Activated naive CD4-positive, alpha-beta T cell treated with anti-CD3 and anti-CD28 coated beads, Interleukin-2, amount 50 U/mL, for 24 hours (primary cell): ENCODE data around the gene PIK3IP1.
"Not testable (repeated sequence)": the region's sequence is repeated elsewhere in the genome, so short reads cannot be mapped to it uniquely, and the experiment has no call there.

Source experiments
- H3K27ac Mint-ChIP-seq: one replicate; pipeline ENCODE4 v1.8.0; 2021; ENCODE audit warnings: mild to moderate bottlenecking, mixed read lengths
- H3K27me3 Mint-ChIP-seq: one replicate; pipeline ENCODE4 v1.8.0; 2021; ENCODE audit warnings: mixed read lengths
- H3K36me3 Mint-ChIP-seq: one replicate; pipeline ENCODE4 v1.8.0; 2021; ENCODE audit warnings: mixed read lengths
- H3K4me1 Mint-ChIP-seq: one replicate; pipeline ENCODE4 v1.8.0; 2021; ENCODE audit warnings: mixed read lengths
- H3K4me3 Mint-ChIP-seq: one replicate; pipeline ENCODE4 v1.8.0; 2021; ENCODE audit warnings: mild to moderate bottlenecking, mixed read lengths
- H3K9me3 Mint-ChIP-seq: one replicate; pipeline ENCODE4 v1.8.0; 2021; ENCODE audit warnings: mixed read lengths

PIK3IP1 gene

DNA sequence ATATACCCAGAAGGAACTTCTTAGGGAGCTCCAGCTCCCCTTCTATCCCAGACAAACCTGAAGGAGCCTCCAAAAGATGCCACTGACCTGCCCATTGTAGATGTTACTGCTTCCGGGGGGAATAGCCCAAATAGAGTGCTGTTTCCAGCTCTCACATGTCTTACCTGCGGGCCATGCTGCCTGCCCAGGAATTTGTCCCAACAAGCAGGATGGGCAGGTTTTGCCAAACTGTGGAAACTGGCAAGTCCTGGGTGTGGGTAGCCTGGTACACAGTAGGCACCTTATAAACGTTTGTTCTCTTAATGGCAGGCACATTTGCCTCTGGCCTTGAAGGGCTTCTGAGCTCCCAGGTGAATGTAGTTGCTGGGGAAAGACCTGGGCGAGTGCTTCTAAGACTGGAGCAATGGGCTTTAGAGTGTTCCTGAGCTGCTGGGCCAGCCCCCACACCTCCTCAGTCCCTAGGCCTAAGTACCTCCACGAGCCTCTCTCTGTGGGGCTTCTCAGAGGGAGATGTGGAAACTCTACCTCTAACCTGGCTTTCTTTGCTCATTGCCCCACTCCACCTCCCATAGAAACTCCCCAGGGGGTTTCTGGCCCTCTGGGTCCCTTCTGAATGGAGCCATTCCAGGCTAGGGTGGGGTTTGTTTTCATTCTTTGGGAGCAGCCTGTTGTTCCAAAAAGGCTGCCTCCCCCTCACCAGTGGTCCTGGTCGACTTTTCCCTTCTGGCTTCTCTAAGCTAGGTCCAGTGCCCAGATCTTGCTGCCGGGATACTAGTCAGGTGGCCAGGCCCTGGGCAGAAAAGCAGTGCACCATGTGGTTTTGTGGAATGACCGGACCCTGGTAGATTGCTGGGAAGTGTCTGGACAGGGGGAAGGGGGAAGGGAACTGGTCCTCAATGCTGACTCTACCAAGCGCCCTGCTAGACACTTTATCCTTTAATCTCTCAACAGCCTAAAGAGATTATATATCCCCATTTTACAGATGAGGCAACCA is 43.0 kb downstream of the PIK3IP1 start:
- H3K9me3 Mint-ChIP-seq, result no peaks in the 10 kb centered on the region
- no peak overlapping the region for H3K27ac Mint-ChIP-seq
- H3K4me3 Mint-ChIP-seq, result no peak overlapping the region

DNA sequence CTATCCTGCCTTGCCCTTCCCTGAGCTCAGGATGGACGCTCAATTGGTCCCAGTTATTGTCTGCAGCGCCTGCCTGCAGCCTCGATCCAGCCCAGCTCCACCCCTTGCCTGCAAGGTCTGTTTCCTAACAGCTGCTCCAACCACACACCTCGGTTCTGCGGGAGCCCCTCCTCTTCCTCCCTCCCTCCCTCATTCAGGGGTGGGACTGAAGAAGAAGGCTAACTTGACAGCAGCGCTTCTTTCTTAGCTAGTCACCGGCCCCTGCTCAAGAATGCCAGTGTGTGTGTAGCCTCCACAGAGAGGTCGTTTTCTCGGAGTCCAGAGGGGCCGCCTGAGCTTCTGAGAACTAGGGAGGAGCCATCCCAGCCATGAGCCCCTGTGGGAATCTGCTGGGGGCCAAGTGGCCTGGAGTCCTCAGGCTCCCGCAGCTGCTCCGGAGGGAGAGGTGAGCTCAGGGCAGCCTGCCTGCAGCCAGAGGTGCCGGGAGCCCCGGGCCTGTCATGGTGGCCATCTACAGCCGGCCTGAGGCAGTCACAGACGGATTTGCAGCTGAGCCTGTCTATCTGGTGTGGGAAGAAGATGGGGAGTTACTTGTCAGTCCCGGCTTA is 44.0 kb downstream of the PIK3IP1 start:
- Mint-ChIP-seq H3K4me1 (peaks cover 23% of the 10 kb centered on the region), H3K4me3 (peak overlapping the region; percentile 78), H3K27ac (no peak overlapping the region)

More for the DNA sequence above, 43.0 kb downstream of the PIK3IP1 start:
- Mint-ChIP-seq H3K27me3 (no peaks in the 10 kb centered on the region), H3K36me3 (no peaks in the 10 kb centered on the region), H3K4me1 (peaks cover 23% of the 10 kb centered on the region)

DNA sequence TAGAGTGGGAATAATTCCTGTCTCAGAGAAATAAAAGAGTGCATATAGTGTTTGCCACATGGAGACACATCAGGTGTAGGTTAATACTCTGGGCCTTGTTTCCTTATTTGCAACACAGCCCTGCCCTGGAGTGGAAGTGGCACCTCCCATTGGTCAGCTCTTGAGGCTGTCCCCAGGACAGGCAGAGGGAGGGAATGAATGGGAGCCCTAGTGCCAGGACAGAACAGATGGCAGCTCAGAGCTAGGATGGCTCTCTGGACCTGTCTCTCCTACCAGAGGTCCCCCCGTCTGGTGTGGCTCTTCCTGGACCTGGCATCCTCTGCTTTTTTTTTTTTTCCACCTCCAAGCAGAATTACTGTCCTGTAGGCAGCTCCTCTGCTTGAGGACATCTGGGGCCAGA is 44.6 kb downstream of the PIK3IP1 start:
- no peaks in the 10 kb centered on the region for H3K36me3 Mint-ChIP-seq
- H3K4me3 Mint-ChIP-seq, result peak overlapping the region; percentile 78
- H3K4me1 Mint-ChIP-seq, result peaks cover 23% of the 10 kb centered on the region
- H3K27me3 Mint-ChIP-seq, result no peaks in the 10 kb centered on the region
- no peak overlapping the region for H3K27ac Mint-ChIP-seq
- H3K9me3 Mint-ChIP-seq, result no peaks in the 10 kb centered on the region

More for the DNA sequence above, 44.0 kb downstream of the PIK3IP1 start:
- Mint-ChIP-seq H3K9me3 (no peaks in the 10 kb centered on the region), H3K27me3 (no peaks in the 10 kb centered on the region), H3K36me3 (no peaks in the 10 kb centered on the region)

DNA sequence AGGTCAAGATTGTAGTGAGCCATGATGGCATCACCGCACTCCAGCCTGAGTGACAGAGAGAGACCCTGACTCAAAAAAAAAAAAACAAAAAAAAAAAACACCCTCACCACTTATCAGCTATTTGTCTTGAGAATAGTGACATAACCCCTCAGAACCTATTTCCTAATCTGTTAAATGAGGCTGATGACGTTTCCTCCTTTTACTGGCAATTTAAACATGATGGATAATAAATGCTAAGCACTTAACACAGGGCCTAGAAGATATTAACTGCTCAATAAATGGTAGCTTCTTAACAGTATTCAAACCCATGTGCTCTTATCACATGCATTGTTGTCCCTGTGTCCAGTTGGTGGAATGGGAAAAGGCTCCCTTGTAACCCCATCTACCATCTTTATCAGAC is 45.6 kb downstream of the PIK3IP1 start:
- Mint-ChIP-seq H3K9me3 (no peaks in the 10 kb centered on the region), H3K27ac (no peak overlapping the region), H3K4me3 (no peak overlapping the region), H3K27me3 (no peaks in the 10 kb centered on the region), H3K4me1 (peaks cover 27% of the 10 kb centered on the region), H3K36me3 (no peaks in the 10 kb centered on the region)

DNA sequence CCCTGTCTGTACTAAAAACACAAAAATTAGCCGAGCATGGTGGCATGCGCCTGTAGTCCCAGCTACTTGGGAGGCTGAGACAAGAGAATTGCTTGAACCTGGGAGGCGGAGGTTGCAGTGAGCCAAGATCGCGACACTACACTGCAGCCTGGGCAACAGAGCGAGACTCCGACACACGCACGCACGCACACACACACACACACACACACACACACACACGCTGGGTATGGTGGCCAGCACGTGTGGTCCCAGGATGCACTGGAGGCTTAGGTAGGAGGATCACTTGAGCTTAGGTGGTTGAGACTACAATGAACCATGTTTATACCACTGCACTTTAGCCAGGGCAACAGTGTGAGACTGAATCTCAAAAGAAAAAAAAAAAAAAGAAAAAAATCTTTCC is 46.3 kb downstream of the PIK3IP1 start:
- not testable (repeated sequence) for H3K4me3 Mint-ChIP-seq, H3K27me3 Mint-ChIP-seq, H3K9me3 Mint-ChIP-seq, H3K36me3 Mint-ChIP-seq
- peak overlapping the region; percentile 30 for H3K27ac Mint-ChIP-seq
- H3K4me1 Mint-ChIP-seq, result peaks cover 30% of the 10 kb centered on the region

DNA sequence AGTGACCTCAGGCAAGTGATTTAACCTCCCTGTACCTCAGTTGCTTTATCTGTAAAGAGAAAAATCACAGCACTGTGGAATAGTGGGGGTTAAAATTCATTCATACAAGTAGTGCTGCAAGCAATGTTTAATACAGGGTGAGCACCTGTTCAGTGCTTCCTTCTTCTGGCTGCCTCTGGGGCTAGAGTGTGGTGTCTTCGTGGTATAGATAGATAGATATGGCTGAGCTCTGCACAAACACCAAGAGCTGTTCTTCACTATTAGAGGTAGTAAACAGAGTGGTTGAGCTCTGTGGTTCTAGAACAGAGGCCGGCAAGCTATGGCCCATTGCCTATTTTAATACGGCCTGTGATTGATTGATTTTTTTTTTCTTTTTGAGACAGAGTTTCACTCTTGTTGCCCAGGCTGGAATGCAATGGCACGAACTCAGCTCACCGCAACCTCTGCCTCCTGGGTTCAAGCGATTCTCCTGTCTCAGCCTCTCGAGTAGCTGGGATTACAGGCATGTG is 47.3 kb downstream of the PIK3IP1 start:
- Mint-ChIP-seq H3K27ac (no peak overlapping the region), H3K9me3 (no peaks in the 10 kb centered on the region), H3K36me3 (no peaks in the 10 kb centered on the region), H3K4me3 (no peak overlapping the region), H3K4me1 (peaks cover 30% of the 10 kb centered on the region), H3K27me3 (no peaks in the 10 kb centered on the region)

DNA sequence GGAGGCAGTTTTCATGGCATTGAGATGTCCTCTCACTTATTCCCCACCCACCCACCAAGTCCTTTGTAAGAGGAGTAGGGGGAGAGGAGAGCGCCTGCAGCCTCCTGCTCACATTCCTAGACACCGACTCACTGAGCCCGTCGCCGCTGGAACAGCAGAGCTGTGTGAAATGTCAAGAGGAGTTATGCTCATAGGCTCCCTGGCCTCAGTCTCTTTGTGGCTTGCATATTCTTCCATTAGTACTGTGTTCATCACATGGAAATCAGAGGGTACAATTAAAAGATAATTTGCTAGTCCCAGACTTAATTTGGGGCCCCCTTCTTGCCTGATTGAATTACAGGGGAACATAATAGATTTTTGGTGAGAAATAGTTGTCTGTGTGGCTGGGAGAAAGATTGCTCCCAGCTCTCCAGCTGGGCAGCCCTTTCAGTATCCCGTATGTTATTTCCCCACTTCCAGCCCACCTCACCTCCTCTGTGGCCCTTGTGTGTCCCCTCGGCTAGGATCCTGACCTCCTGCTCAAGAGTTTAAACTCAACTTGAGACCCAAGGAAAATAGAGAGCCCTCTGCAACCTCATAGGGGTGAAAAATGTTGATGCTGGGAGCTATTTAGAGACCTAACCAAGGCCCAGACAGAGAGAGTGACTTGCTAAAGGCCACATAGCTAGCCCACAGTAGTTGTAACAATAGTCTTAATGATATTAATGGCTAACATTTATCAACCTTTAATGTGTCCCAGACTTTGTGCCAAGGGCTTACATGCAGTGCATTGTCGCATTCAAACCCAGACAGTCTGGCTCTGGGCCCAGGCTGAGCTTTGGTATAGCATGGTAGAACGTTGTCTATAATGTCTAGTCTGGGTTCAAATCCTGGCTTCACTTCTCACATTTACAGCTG is 48.0 kb downstream of the PIK3IP1 start:
- Mint-ChIP-seq H3K27me3 (no peaks in the 10 kb centered on the region), H3K36me3 (no peaks in the 10 kb centered on the region), H3K9me3 (no peaks in the 10 kb centered on the region), H3K4me3 (no peak overlapping the region), H3K4me1 (peaks cover 30% of the 10 kb centered on the region), H3K27ac (no peak overlapping the region)

DNA sequence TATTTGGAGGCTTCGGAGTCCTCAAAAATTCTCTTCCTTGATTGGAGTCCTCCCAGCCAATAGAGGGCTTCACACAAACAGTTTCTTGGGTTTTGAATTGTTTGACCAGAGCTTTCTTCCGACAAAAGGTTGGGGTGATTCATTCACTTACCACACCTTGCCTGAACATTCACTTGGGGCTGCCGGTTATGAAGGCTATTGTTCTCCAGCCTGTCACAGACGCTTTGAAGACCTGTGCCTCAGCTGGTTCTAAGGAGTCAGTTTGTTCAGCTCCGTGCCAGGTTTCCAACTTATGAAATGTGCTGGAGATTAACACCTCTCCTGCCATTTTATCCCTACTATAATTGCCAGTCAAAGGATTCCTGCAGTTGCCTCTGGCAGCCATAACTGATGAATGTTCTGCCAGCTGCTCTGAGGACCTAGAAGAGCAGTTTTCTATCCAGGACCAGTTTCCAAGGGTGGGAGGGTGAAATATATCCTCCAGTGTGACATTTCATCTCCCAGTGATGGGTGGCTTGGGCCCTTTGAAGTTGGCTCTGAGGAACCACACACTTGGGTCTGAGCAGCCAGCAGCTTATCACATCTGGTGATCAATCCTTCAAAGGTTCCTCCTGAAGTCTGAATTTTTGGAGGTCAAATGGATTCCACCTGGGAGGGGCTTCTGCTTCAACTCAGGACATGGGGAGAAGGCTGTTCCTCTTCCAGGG is 48.8 kb downstream of the PIK3IP1 start:
- Mint-ChIP-seq H3K27ac (no peak overlapping the region), H3K4me1 (peaks cover 22% of the 10 kb centered on the region), H3K9me3 (no peaks in the 10 kb centered on the region), H3K4me3 (no peak overlapping the region), H3K27me3 (no peaks in the 10 kb centered on the region), H3K36me3 (no peaks in the 10 kb centered on the region)

DNA sequence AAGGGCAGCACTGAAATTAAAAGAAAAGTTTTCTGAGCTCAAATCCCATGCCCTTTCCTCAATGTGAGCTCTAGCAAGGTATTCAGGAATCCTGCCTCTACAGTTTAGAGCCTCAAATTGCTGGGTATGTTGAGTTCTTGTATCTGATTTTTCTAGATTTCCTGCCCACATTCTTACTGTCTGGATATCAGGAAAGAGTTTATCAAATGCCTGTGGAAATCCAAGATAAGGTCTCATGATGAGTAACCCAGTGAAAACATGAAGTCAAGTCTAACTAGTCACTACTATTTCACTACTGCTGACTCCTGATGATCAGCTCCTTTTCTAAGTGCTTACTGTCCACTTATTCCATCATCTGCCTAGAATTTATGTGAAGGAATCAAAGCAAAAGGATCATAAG is 50.4 kb downstream of the PIK3IP1 start:
- Mint-ChIP-seq H3K4me3 (no peak overlapping the region), H3K4me1 (peaks cover 10% of the 10 kb centered on the region), H3K9me3 (no peaks in the 10 kb centered on the region), H3K27ac (no peak overlapping the region), H3K27me3 (no peaks in the 10 kb centered on the region), H3K36me3 (no peaks in the 10 kb centered on the region)

DNA sequence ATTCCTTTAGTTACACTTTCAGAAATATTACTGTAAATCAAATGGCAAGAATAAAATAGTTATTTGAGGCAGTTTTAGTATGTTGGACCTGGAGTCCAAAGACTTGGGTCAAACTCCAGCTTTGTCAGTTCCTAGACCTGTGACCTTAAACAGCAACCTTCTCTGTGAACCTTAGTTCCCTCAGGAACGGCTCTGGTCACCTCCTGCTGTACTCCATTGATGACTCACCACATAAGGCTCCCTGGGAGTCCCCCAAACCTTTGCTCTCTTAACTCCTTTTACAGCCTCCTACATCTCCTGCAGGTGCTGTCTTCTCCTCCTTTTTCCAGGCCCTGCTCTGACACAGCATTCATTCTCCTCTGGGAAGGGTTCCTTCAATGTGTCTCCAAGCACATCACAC is 51.1 kb downstream of the PIK3IP1 start:
- no peaks in the 10 kb centered on the region for H3K36me3 Mint-ChIP-seq
- no peak overlapping the region for H3K27ac Mint-ChIP-seq
- H3K27me3 Mint-ChIP-seq, result no peaks in the 10 kb centered on the region
- no peaks in the 10 kb centered on the region for H3K9me3 Mint-ChIP-seq
- H3K4me1 Mint-ChIP-seq, result peaks cover 7% of the 10 kb centered on the region
- H3K4me3 Mint-ChIP-seq, result no peak overlapping the region

DNA sequence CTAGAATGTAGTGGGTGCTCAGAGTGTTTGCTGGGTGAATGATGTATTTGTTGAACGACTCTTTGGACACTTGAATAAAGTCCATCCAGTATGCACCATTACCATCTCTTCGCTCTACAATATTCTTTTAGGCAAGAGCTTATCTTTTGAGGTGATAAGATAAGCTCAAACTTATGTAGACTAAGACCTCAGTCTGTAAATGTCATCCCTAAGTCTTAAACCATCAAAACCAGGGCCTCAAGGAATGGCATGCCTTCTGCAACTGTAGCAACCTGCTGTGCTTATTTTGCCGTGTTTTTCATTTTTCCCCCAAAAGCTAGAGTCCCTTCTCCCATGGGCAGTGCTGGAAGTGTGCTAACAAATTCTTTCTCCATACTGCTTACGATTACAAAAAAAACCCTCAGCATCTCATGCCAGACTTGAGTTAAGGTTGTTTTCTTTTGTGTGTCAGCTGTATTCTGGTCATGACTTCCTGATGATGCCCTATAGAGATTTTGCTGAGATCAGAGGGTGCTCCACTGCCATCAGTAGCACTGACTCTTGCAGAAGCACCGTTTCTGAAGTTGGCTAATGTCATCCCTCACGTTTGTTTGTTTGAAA is 52.4 kb downstream of the PIK3IP1 start:
- H3K27ac Mint-ChIP-seq, result no peak overlapping the region
- H3K27me3 Mint-ChIP-seq, result no peaks in the 10 kb centered on the region
- H3K9me3 Mint-ChIP-seq, result no peaks in the 10 kb centered on the region
- no peaks in the 10 kb centered on the region for H3K36me3 Mint-ChIP-seq
- H3K4me1 Mint-ChIP-seq, result peaks cover 9% of the 10 kb centered on the region
- no peak overlapping the region for H3K4me3 Mint-ChIP-seq

DNA sequence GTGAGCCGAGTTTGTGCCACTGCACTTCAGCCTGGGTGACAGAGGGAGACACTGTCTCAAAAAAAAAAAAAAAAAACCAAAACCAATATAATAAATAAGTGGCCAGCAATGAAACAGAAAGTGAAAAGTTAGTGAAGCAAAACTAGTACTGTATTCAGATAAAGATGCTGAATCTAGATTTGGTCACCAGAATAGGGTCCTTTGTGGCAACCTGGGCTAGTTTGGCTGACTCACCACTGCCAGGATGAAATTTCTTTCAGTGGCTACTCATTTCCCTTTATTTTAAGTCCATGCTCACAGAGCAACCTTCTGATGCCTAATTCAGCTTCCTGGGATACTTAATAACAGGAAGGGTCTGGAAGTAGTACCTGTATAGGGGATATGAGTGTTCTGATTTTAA is 54.2 kb downstream of the PIK3IP1 start:
- Mint-ChIP-seq H3K27ac (no peak overlapping the region), H3K9me3 (no peaks in the 10 kb centered on the region), H3K4me1 (peaks cover 12% of the 10 kb centered on the region), H3K27me3 (no peaks in the 10 kb centered on the region), H3K4me3 (no peak overlapping the region), H3K36me3 (peaks cover 2% of the 10 kb centered on the region)

DNA sequence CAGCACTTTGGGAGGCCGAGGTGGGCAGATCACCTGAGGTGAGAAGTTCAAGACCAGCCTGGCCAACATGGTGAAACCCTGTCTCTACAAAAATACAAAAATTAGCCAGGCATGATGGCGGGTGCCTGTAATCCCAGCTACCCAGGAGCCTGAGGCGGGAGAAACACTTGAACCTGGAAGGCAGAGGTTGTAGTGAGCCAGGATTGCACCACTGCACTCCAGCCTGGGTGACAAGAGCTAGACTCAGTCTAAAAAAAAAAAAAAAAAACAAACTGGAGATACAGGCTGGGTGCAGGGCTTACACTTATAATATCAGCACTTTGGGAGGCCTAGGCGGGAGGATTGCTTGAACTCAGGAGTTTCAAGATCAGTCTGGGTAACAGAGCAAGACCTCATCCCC is 56.2 kb downstream of the PIK3IP1 start:
- not testable (repeated sequence) for H3K9me3 Mint-ChIP-seq, H3K27me3 Mint-ChIP-seq, H3K4me3 Mint-ChIP-seq, H3K27ac Mint-ChIP-seq, H3K36me3 Mint-ChIP-seq
- H3K4me1 Mint-ChIP-seq, result peaks cover 11% of the 10 kb centered on the region

DNA sequence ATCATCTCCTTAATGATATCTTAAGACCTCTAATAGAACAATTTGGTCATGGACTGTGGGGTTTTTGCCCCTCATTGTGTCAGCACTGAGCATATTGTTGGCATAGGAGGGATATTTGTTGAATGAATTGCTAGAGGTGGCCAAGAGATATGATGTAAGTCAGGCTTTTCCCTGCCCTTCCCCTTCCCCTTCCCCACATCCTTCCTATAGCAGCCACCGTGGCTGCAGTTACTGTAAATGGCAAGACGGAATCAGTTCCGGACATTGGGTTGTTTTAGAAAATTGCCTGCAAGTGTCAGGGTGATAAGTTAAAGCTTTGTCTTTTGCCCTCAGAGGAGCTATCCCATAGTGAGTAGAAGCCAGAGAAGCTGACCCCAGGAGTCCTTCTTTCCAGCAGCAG is 57.2 kb downstream of the PIK3IP1 start:
- Mint-ChIP-seq H3K36me3 (peaks cover 2% of the 10 kb centered on the region), H3K27me3 (no peaks in the 10 kb centered on the region), H3K4me3 (no peak overlapping the region), H3K4me1 (peaks cover 21% of the 10 kb centered on the region), H3K9me3 (no peaks in the 10 kb centered on the region), H3K27ac (no peak overlapping the region)

DNA sequence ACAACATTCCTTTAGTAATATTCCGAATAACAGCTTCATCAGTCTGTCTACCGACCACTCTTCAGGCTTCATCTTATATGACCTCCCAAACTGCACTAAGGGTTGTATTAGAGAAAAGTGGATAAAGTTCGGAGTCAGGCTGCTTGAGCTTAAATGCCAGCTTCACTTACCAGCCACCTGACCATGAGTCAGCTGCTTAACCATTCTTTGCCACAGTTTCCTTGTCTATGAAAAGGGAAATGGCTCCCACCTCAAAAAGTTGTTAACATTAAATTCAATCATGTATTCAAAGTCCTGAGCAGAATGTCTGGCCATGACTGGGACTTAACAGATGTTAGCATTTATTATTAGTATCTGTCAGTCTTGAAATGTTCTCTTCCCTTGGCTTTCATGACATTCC is 59.3 kb downstream of the PIK3IP1 start:
- H3K27me3 Mint-ChIP-seq, result no peaks in the 10 kb centered on the region
- no peak overlapping the region for H3K27ac Mint-ChIP-seq
- H3K4me1 Mint-ChIP-seq, result peaks cover 34% of the 10 kb centered on the region
- no peaks in the 10 kb centered on the region for H3K9me3 Mint-ChIP-seq
- H3K4me3 Mint-ChIP-seq, result no peak overlapping the region
- peaks cover 2% of the 10 kb centered on the region for H3K36me3 Mint-ChIP-seq
